ENCODE data around the gene BGN. TPM values are rescaled to one million over a fixed set of nuclear protein-coding genes. Genes with fewer than 3 reads are reported as not detected.

Gene BGN
- total RNA-seq, 1 experiment from 2014 or later: not detected

DNA sequence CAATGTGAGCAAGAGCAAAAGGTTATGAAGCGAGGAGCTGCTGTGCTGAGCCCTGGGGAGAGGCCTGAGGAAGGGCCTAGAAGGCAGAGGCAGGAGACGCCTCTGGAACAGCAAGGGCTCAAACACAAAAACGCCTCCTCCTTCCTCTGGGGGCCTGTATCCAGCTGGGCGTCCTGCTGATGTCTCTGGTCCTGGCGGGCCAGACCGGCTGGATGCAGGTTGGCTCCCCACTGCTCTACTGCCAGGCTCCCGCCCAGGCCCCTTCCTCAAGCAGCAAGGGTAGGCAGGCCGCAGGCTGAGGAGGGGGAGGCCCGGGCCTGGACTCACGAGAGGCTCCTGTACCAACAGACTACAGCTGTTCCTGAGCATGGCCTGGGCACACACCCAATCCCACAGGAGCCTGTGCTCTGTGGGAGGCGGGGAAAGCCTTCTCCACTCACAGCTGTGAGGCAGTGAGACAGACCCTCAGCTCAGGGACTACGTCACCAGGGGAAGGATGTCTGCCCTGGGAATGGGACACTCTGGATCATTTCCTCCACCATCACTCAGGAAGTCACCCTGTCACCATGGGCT lies 26.7 kb upstream of the BGN start:
- no peak overlapping the region for H3K9ac ChIP-seq (ENCODE audit: low read length)
- H3K9me2 ChIP-seq (replicated peaks; ENCODE audit: low read length): no peaks in the 10 kb centered on the region
- no peak overlapping the region for H3K27ac ChIP-seq (ENCODE audit: low read length)
- no peak overlapping the region for H3K4me3 ChIP-seq (ENCODE audit: low read length)
- no peaks in the 10 kb centered on the region for H3K9me3 ChIP-seq (ENCODE audit: low read length)
- H2AFZ ChIP-seq (ENCODE audit: low read length): no peak overlapping the region
- ChIA-PET CTCF (no interaction called here), POLR2A (ENCODE audit: unreplicated experiment) (no interaction called here)
- H3K79me2 ChIP-seq (ENCODE audit: low read length): peaks cover 27% of the 10 kb centered on the region
- H3K4me1 ChIP-seq (ENCODE audit: insufficient read depth, low read length): no peaks in the 10 kb centered on the region
- no peaks in the 10 kb centered on the region for H4K20me1 ChIP-seq (ENCODE audit: low read length)
- BruUV-seq (replicated peaks): no TSS peak
- no peak overlapping the region for H3K4me2 ChIP-seq (ENCODE audit: low read length)
- H3K27me3 ChIP-seq (ENCODE audit: low read length): no peaks in the 10 kb centered on the region
- ATAC-seq (no peak), DNase-seq (no peak)
- TF ChIP-seq, protein P1, sequence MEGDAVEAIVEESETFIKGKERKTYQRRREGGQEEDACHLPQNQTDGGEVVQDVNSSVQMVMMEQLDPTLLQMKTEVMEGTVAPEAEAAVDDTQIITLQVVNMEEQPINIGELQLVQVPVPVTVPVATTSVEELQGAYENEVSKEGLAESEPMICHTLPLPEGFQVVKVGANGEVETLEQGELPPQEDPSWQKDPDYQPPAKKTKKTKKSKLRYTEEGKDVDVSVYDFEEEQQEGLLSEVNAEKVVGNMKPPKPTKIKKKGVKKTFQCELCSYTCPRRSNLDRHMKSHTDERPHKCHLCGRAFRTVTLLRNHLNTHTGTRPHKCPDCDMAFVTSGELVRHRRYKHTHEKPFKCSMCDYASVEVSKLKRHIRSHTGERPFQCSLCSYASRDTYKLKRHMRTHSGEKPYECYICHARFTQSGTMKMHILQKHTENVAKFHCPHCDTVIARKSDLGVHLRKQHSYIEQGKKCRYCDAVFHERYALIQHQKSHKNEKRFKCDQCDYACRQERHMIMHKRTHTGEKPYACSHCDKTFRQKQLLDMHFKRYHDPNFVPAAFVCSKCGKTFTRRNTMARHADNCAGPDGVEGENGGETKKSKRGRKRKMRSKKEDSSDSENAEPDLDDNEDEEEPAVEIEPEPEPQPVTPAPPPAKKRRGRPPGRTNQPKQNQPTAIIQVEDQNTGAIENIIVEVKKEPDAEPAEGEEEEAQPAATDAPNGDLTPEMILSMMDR (conservative IDR thresholded peaks at IDR 0.05; ENCODE audit: low read depth, low read length): no peak
- no peak for TF ChIP-seq EZH2 (IDR thresholded peaks at IDR 0.05; ENCODE audit: low read length, unreplicated experiment)
- intact Hi-C loops (cut with micrococcal nuclease): no loop called here
- H3F3A ChIP-seq (ENCODE audit: low read length, unreplicated experiment): no peaks in the 10 kb centered on the region
- no peaks in the 10 kb centered on the region for H3K36me3 ChIP-seq (ENCODE audit: low read depth, low read length)

DNA sequence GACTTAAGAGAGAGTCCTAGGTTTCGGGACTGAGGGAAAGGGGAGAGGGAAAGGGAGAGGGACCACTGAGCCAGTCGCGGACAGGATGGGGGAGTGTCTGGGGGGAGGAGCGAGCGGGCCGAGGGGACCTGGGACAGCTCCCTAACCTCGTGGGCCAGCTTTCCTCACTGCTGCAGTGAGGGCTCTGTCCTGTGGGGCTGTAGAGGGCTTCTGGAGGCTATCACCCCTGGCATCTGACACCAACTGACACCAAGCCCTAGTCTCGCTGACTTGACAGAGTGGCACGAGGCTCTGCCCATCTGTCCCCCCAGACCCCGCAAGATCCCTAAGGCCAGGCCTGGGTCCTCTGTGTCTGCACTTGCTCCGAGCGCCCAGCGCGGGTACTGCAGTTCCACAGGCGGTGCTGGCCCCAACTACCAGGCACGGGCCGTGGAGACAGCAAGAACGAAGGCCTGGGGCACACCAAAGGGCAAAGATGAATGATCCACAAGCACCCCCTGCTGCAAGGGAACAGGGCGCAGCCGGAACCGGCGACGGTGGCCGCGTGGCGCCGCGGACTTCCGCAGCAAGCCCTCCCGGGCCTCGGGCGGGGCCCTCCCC lies 24.9 kb upstream of the BGN start:
- Histone ChIP-seq H3K4me3 (ENCODE audit: low read length) (peak overlapping the region; percentile 95), H4K20me1 (ENCODE audit: low read length) (no peaks in the 10 kb centered on the region), H3K9me3 (ENCODE audit: low read length) (no peaks in the 10 kb centered on the region), H3K27me3 (ENCODE audit: low read length) (no peaks in the 10 kb centered on the region), H3K79me2 (ENCODE audit: low read length) (peaks cover 27% of the 10 kb centered on the region), H3K9ac (ENCODE audit: low read length) (peak overlapping the region; percentile 95), H3K4me1 (ENCODE audit: insufficient read depth, low read length) (no peaks in the 10 kb centered on the region; the same call in 1 of the 2 replicates), H3K9me2 (replicated peaks; ENCODE audit: low read length) (no peaks in the 10 kb centered on the region), H3F3A (ENCODE audit: low read length, unreplicated experiment) (no peaks in the 10 kb centered on the region), H2AFZ (ENCODE audit: low read length) (peak overlapping the region; percentile 82), H3K27ac (ENCODE audit: low read length) (no peak overlapping the region), H3K36me3 (ENCODE audit: low read depth, low read length) (no peaks in the 10 kb centered on the region), H3K4me2 (ENCODE audit: low read length) (peak overlapping the region; percentile 97)
- intact Hi-C loops (cut with micrococcal nuclease): loop anchor here (2.0 kb wide), 1 partner anchor 37 kb away; no protein-coding TSS in a partner anchor
- BruUV-seq (replicated peaks): TSS peak; percentile 52
- POLR2A ChIA-PET (ENCODE audit: unreplicated experiment): no interaction called here
- DNase-seq (peak; percentile 28), ATAC-seq (peak; percentile 39)
- CTCF ChIA-PET: interaction anchor here (0.6 to 1.0 kb wide), 3 partner anchors 9 to 408 kb away, joined by 3 to 25 read pairs (median 4); no protein-coding TSS in a partner anchor
- no peak for TF ChIP-seq EZH2 (IDR thresholded peaks at IDR 0.05; ENCODE audit: low read length, unreplicated experiment)

DNA sequence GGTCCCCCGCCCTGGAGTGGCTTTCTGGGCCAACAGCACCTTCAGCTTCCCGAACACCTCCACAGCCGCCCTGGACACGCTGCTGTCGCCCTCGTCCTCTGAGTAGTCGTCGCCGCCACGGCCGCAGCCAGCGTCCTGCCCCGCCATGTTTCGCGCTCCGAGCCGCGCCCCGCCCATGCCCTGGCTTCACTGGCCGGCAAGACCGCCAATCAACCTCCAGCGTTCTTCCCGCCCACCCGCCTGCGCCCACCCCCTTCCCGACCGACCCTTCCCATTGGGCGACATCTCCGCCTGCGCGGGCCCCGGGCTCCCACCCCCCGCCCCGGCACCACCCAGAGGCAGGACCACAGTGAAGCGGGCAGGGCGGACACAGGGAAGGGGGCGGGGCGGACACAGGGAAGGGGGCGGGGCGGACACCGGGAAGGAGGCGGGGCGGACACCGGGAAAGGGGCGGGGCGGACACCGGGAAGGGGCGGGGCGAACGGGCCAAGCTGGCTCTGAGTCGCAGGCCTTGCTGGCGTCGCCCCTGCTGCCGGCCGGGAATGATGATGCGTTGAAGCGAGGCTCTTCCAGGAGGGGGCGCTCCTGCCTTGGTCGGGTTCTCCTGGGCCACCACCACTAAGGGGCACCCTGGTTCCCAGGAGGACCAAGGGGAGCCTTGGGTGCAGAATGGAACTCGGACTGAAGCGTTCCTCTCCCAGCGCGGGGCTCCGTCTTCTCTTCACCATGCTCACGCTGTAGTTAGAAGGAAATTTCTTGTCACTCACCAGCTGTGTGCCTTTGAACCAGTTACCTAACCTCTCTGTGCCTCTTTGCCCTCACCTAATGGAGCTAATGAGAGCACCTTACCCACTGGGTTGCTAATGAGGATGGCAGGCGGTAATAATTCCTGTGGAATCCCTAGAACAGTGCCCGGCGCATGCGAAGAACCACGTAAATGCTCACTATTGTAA lies 24.1 kb upstream of the BGN start, which contains the start of gene HAUS7:
TSS of gene HAUS7 (minus strand) at position 166 of the 953 bp plus-strand sequence. CDS start at position 147, 19 bp downstream.
- ATAC-seq (peak; percentile 85), DNase-seq (peak; percentile 87)
- no TSS peak for BruUV-seq (replicated peaks)
- peak within 1 kb of the TSS; percentile 97 for H3K4me2 ChIP-seq (ENCODE audit: low read length)
- POLR2A ChIA-PET (ENCODE audit: unreplicated experiment): interaction anchor here (0.6 to 0.7 kb wide), 3 partner anchors 22 to 233 kb away, joined by 4 to 16 read pairs (median 9); no protein-coding TSS in a partner anchor
- no peaks in the 10 kb centered on the region for H3K9me3 ChIP-seq (ENCODE audit: low read length)
- H3K36me3 ChIP-seq (ENCODE audit: low read depth, low read length): no peaks in the 10 kb centered on the region
- H3K4me3 ChIP-seq (ENCODE audit: low read length): peak within 1 kb of the TSS; percentile 95
- H3K27ac ChIP-seq (ENCODE audit: low read length): no peak within 1 kb of the TSS
- intact Hi-C loops (cut with micrococcal nuclease): loop anchor here (2.0 kb wide), 1 partner anchor 36 kb away; no protein-coding TSS in a partner anchor
- CTCF ChIA-PET: interaction anchor here (0.6 to 1.0 kb wide), 5 partner anchors 10 to 232 kb away, joined by 3 to 25 read pairs (median 4); no protein-coding TSS in a partner anchor
- H3K4me1 ChIP-seq (ENCODE audit: insufficient read depth, low read length): no peaks in the 10 kb centered on the region; the same call in 1 of the 2 replicates
- H4K20me1 ChIP-seq (ENCODE audit: low read length): no peaks in the 10 kb centered on the region
- no peaks in the 10 kb centered on the region for H3K27me3 ChIP-seq (ENCODE audit: low read length)
- no peak for TF ChIP-seq EZH2phosphoT487 (IDR thresholded peaks at IDR 0.05; ENCODE audit: borderline replicate concordance, low read length)
- TF ChIP-seq, protein P1 (conservative IDR thresholded peaks at IDR 0.05; ENCODE audit: low read depth, low read length): peak; percentile 77
- H3K79me2 ChIP-seq (ENCODE audit: low read length): peaks cover 27% of the 10 kb centered on the region
- H3K9me2 ChIP-seq (replicated peaks; ENCODE audit: low read length): no peaks in the 10 kb centered on the region
- peak within 1 kb of the TSS; percentile 95 for H3K9ac ChIP-seq (ENCODE audit: low read length)
- peak within 1 kb of the TSS; percentile 82 for H2AFZ ChIP-seq (ENCODE audit: low read length)
- no peaks in the 10 kb centered on the region for H3F3A ChIP-seq (ENCODE audit: low read length, unreplicated experiment)
